WTC11 (cell line): Measurements from ENCODE around the gene MOB3B. TPM values are rescaled to one million over a fixed set of nuclear protein-coding genes. Genes with fewer than 3 reads are reported as not detected.
A peak's percentile ranks its signal among the peaks of the same experiment; 100 is the strongest.

Source experiments
- ATAC-seq: fragments of 200-7000 bp; cut with Tn5 transposase; 2 replicates; pipeline ENCODE4 v1.10.0; 2021; ENCODE audit warnings: mild to moderate bottlenecking, moderate library complexity
- CTCF ChIA-PET: fragments of 300-600 bp; sonication (Branson Sonifier 250); formaldehyde crosslinking; loops from one replicate; lab custom pipeline; 2021; ENCODE audit warnings: antibody characterized with exemption; lab: Charles Lee
- POLR2A ChIA-PET: fragments of 350-600 bp; sonication (Branson Sonifier 250); formaldehyde crosslinking; loops from one replicate; lab custom pipeline; 2021; ENCODE audit warnings: antibody characterized with exemption; lab: Charles Lee
- DNase-seq: peaks from one replicate; pipeline ENCODE4 v3.0.0; 2021; ENCODE audit warnings: low spot score
- H3K27ac Mint-ChIP-seq: 2 replicates; pipeline ENCODE4 v1.8.0; 2021; ENCODE audit warnings: mixed read lengths
- H3K27me3 Mint-ChIP-seq: 2 replicates; pipeline ENCODE4 v1.8.0; 2021; ENCODE audit warnings: low read depth, mild to moderate bottlenecking, moderate library complexity, mixed read lengths
- H3K36me3 Mint-ChIP-seq: 2 replicates; pipeline ENCODE4 v1.8.0; 2021; ENCODE audit warnings: mixed read lengths
- H3K4me1 Mint-ChIP-seq: 2 replicates; pipeline ENCODE4 v1.8.0; 2022; ENCODE audit warnings: mixed read lengths
- H3K4me3 Mint-ChIP-seq: 2 replicates; pipeline ENCODE4 v1.8.0; 2021; ENCODE audit warnings: mild to moderate bottlenecking, moderate library complexity, mixed read lengths
- H3K9me3 Mint-ChIP-seq: 2 replicates; pipeline ENCODE4 v1.8.0; 2021; ENCODE audit warnings: mixed read lengths
- ARID4B ChIP-seq: sonication (generic); formaldehyde crosslinking; IDR thresholded peaks from 2 replicates; pipeline ENCODE4 v1.8.0; 2023; ENCODE audit warnings: missing genetic modification reagents, mild to moderate bottlenecking, borderline replicate concordance
- ATF3 ChIP-seq: sonication (generic); formaldehyde crosslinking; conservative IDR thresholded peaks from 2 replicates; pipeline ENCODE4 v1.8.1; 2022; ENCODE audit warnings: mild to moderate bottlenecking, missing genetic modification reagents
- ATF6 ChIP-seq: sonication (generic); formaldehyde crosslinking; IDR thresholded peaks from 2 replicates; pipeline ENCODE4 v1.8.1; 2023; ENCODE audit warnings: mild to moderate bottlenecking, missing genetic modification reagents
- CBFB ChIP-seq: sonication (generic); formaldehyde crosslinking; IDR thresholded peaks from 2 replicates; pipeline ENCODE4 v1.8.1; 2022; ENCODE audit warnings: mild to moderate bottlenecking, low read depth, missing genetic modification reagents
- CTCF ChIP-seq: fragments of 200-600 bp; IDR thresholded peaks from 2 replicates; pipeline ENCODE4 v1.8.0; 2022; ENCODE audit warnings: antibody characterized with exemption
- E2F5 ChIP-seq: sonication (generic); formaldehyde crosslinking; IDR thresholded peaks from 2 replicates; pipeline ENCODE4 v1.8.1; 2022; ENCODE audit warnings: mild to moderate bottlenecking, moderate library complexity, missing genetic modification reagents
- ERG ChIP-seq: fragments of 250-450 bp; sonication (Bioruptor Pico); IDR thresholded peaks from 2 replicates; pipeline ENCODE4 v1.8.0; 2021; ENCODE audit warnings: mild to moderate bottlenecking
- IRF1 ChIP-seq: sonication (generic); formaldehyde crosslinking; IDR thresholded peaks from 2 replicates; pipeline ENCODE4 v1.8.0; 2023; ENCODE audit warnings: missing genetic modification reagents
- JUN ChIP-seq: sonication (generic); formaldehyde crosslinking; IDR thresholded peaks from 2 replicates; pipeline ENCODE4 v1.8.0; 2023; ENCODE audit warnings: mild to moderate bottlenecking, missing genetic modification reagents
- NFE2L1 ChIP-seq: sonication (generic); formaldehyde crosslinking; IDR thresholded peaks from 2 replicates; pipeline ENCODE4 v1.8.1; 2023; ENCODE audit warnings: missing genetic modification reagents
- NFYB ChIP-seq: sonication (generic); formaldehyde crosslinking; conservative IDR thresholded peaks from 2 replicates; pipeline ENCODE4 v1.8.0; 2022; ENCODE audit warnings: low read depth, missing genetic modification reagents
- OVOL2 ChIP-seq: fragments of 250-450 bp; sonication (Bioruptor Pico); IDR thresholded peaks from 2 replicates; pipeline ENCODE4 v1.9.0; 2021; ENCODE audit warnings: mild to moderate bottlenecking, borderline replicate concordance
- PRRX2 ChIP-seq: fragments of 250-450 bp; sonication (Bioruptor Pico); IDR thresholded peaks from 2 replicates; pipeline ENCODE4 v1.8.0; 2021; ENCODE audit warnings: mild to moderate bottlenecking
- SMAD3 ChIP-seq: sonication (generic); formaldehyde crosslinking; IDR thresholded peaks from 2 replicates; pipeline ENCODE4 v1.8.0; 2022; ENCODE audit warnings: missing genetic modification reagents, mild to moderate bottlenecking, borderline replicate concordance
- SP1 ChIP-seq: sonication (generic); formaldehyde crosslinking; conservative IDR thresholded peaks from 2 replicates; pipeline ENCODE4 v1.8.1; 2022; ENCODE audit warnings: missing genetic modification reagents
- TP53 ChIP-seq: sonication (generic); formaldehyde crosslinking; IDR thresholded peaks from 2 replicates; pipeline ENCODE4 v1.8.1; 2023; ENCODE audit warnings: mild to moderate bottlenecking, missing genetic modification reagents
- USF1 ChIP-seq: sonication (generic); formaldehyde crosslinking; IDR thresholded peaks from 2 replicates; pipeline ENCODE4 v1.8.0; 2022; ENCODE audit warnings: mild to moderate bottlenecking, missing genetic modification reagents
- ZNF138 ChIP-seq: sonication (generic); formaldehyde crosslinking; conservative IDR thresholded peaks from 2 replicates; pipeline ENCODE4 v1.8.1; 2022; ENCODE audit warnings: mild to moderate bottlenecking, moderate library complexity, missing genetic modification reagents
- ZNF396 ChIP-seq: fragments of 250-450 bp; sonication (Bioruptor Pico); IDR thresholded peaks from 2 replicates; pipeline ENCODE4 v1.8.0; 2021; ENCODE audit warnings: mild to moderate bottlenecking, moderate library complexity, borderline replicate concordance
- ZSCAN18 ChIP-seq: fragments of 250-450 bp; sonication (Bioruptor Pico); IDR thresholded peaks from 2 replicates; pipeline ENCODE4 v2.1.2; 2022; ENCODE audit warnings: mild to moderate bottlenecking, moderate library complexity
- total RNA-seq: library from RNA; stranded (reverse); gene quantifications from 3 replicates; pipeline ENCODE4 v1.2.3, GENCODE V29; 2021

The MOB3B gene
- total RNA-seq, 1 experiment from 2014 or later = 25.1 TPM

GRCh38 chr9:27337833-27338526 is 191.6 kb downstream of the MOB3B start (continued):
- TF ChIP-seq ATF6 (CRISPR knock-in tag) (no peak), ZNF138 (CRISPR knock-in tag) (no peak), OVOL2 (CRISPR knock-in tag) (no peak), USF1 (CRISPR knock-in tag) (no peak), IRF1 (no peak), TP53 (CRISPR knock-in tag) (no peak)

GRCh38 chr9:27337236-27337635 is 192.4 kb downstream of the MOB3B start:
- Mint-ChIP-seq H3K27me3 (peaks cover 2% of the 10 kb centered on the region), H3K27ac (peak overlapping the region; percentile 57; the same call in 1 of the 2 replicates), H3K4me1 (peaks cover 68% of the 10 kb centered on the region), H3K36me3 (peaks cover 5% of the 10 kb centered on the region), H3K4me3 (no peak overlapping the region), H3K9me3 (peaks cover 5% of the 10 kb centered on the region)
- ChIA-PET POLR2A (no interaction called here), CTCF (no interaction called here)
- DNase-seq (no peak), ATAC-seq (no peak)
- TF ChIP-seq SP1 (CRISPR knock-in tag) = no peak
- TF ChIP-seq ATF3 (CRISPR knock-in tag) = no peak
- TF ChIP-seq JUN = no peak
- TF ChIP-seq ERG (CRISPR knock-in tag) = no peak
- no peak for TF ChIP-seq NFYB (CRISPR knock-in tag)
- TF ChIP-seq CTCF = no peak
- TF ChIP-seq SMAD3 = no peak
- no peak for TF ChIP-seq E2F5 (CRISPR knock-in tag)
- TF ChIP-seq PRRX2 = no peak
- TF ChIP-seq ZSCAN18 (CRISPR knock-in tag) = no peak
- no peak for TF ChIP-seq ARID4B (CRISPR knock-in tag)
- TF ChIP-seq NFE2L1 (CRISPR knock-in tag) = no peak
- no peak for TF ChIP-seq ZNF396 (CRISPR knock-in tag)
- no peak for TF ChIP-seq CBFB (CRISPR knock-in tag)
- TF ChIP-seq ATF6 (CRISPR knock-in tag) = no peak
